Hindlimb muscle (tissue), 1 donor: ENCODE data around the gene FUNDC1. TPM values are rescaled to one million over a fixed set of nuclear protein-coding genes. Genes with fewer than 3 reads are reported as not detected.
"Not testable (repeated sequence)": the region's sequence is repeated elsewhere in the genome, so short reads cannot be mapped to it uniquely, and the experiment has no call there.

Experiments
- DNase-seq: peaks from one replicate; pipeline ENCODE4 v3.0.0-alpha.2; 2013
- polyA plus RNA-seq: library from polyadenylated mRNA; unstranded; fragments of 120-200 nt; gene quantifications from one replicate; pipeline ENCODE4 v1.2.1, GENCODE V29; 2013; ENCODE audit not compliant: insufficient read length

The FUNDC1 gene
- polyA plus RNA-seq: 11.0 TPM

DNA sequence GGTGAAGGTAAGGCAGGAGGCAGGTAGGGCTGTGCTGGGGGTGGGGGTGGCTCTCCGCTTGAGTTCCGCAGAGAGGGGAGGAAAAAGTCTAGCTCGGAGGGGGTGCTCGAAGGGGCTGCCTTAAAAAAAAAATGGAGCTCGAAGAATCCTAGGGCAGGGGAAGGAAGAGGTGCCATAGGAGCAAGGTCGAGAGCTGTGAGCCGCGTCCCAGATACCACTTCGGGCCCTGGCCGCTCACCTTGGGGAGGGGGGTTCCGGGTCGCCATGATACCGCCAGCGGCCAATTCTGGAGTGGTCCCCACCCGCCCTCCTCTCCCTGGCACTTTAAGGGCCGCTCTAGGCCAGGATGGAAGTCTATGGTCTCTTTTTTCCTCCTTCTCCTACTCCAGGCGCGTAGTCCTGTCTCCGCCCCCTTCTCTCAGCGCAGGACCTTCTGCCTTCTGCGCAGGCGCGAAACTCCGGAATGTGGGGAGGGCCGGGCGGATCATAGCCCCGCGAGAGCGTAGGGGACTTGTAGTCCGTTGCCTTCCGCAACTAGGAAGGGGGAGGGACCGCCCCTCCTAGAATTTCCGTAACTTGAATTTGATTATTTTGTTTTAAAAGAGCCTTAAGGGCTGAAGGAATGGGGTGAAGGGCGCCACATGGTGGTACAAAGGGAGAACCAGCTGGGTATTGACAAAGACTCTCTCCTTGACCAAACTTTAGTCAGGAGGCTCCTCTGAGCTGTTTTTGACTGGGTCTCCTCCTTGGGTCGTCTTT lies at the start of gene FUNDC1:
Gene FUNDC1, minus strand, starts transcription at position 293 of the 759 bp plus-strand sequence. Its CDS starts 27 bp downstream, at position 266.
- peak; percentile 94 for DNase-seq

- DNase-seq: no peak
Measured at GRCh38 chrX:44585866-44586265, 43.2 kb upstream of the FUNDC1 start.

- DNase-seq: no peak
Measured at GRCh38 chrX:44580466-44580865, 37.8 kb upstream of the FUNDC1 start.

GRCh38 chrX:44572340-44572938 lies 29.8 kb upstream of the FUNDC1 start:
- no peak for DNase-seq

GRCh38 chrX:44570522-44570921 lies 27.9 kb upstream of the FUNDC1 start:
- DNase-seq: no peak

GRCh38 chrX:44569122-44569521 lies 26.5 kb upstream of the FUNDC1 start:
- DNase-seq: no peak

- DNase-seq: peak; percentile 8
Measured at GRCh38 chrX:44568196-44568595, 25.5 kb upstream of the FUNDC1 start.

GRCh38 chrX:44561896-44562295 lies 19.2 kb upstream of the FUNDC1 start:
- not testable (repeated sequence) for DNase-seq

GRCh38 chrX:44550563-44550962 lies 7.9 kb upstream of the FUNDC1 start:
- no peak for DNase-seq

GRCh38 chrX:44545454-44545853 lies 2.8 kb upstream of the FUNDC1 start:
- DNase-seq: not testable (repeated sequence)

GRCh38 chrX:44544036-44544435 lies 1.4 kb upstream of the FUNDC1 start:
- DNase-seq: no peak

DNA sequence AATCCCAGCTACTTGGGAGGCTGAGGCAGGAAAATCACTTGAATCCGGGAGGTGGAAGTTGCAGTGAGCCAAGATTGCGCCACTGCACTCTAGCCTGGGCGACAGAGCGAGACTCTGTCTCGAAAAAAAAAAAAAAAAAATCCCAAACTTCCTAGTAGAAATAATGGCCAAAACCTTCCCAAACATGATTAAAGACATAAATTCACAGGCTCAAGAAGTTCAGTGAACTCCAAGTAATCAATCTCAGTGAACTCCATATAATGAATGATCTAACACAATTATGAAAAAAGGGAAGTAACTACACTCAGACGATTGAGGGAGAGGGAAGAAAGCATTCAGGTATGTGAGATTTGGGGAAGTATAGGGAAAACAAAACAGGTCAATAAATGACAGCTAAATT lies 6.5 kb downstream of the FUNDC1 start:
- no peak for DNase-seq

- no peak for DNase-seq
Measured at GRCh38 chrX:44529310-44529709, 13.3 kb downstream of the FUNDC1 start.

DNA sequence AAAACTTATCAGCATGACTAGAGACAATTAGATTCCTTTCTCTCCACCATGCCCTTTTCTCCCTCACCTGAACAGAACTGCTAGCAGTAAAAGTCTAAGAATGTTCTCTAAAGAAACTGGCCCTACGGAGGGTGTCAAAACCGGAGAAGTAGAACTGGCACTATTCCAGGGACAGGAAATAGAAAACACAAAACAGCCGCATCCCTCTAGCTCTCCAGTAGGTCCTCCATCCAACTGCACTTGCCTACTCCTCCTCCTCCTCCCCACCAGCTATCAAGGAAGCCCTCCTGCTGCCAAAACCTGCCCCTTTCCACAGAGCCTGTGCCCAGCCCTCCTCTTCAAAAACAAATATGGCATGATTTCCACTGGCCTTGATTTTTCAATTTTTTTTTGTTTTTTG lies 28.4 kb downstream of the FUNDC1 start:
- DNase-seq: no peak

DNA sequence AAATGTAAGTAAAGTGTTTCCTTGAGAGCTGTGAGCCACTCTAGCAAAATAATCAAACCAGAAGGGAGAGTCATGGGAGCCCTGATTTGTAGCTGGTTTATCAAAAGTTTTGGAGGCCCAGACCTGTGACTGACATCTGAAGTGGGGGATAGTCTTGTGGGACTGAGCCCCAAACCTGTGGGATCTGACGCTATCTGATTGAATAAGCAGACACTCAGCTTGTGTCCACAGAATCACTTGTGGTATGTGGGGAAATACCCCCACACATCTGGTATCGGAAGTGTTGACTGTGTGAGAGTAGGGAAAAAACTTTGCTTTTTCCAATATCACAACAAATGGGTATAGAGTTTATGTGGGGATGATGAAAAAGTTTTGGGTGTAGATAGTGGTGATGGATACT lies 35.4 kb downstream of the FUNDC1 start:
- DNase-seq: no peak

GRCh38 chrX:44506678-44507077 lies 36.0 kb downstream of the FUNDC1 start:
- DNase-seq: no peak

- DNase-seq: no peak
Measured at GRCh38 chrX:44503560-44503959, 39.1 kb downstream of the FUNDC1 start.

GRCh38 chrX:44495091-44495490 lies 47.6 kb downstream of the FUNDC1 start:
- DNase-seq: no peak

DNA sequence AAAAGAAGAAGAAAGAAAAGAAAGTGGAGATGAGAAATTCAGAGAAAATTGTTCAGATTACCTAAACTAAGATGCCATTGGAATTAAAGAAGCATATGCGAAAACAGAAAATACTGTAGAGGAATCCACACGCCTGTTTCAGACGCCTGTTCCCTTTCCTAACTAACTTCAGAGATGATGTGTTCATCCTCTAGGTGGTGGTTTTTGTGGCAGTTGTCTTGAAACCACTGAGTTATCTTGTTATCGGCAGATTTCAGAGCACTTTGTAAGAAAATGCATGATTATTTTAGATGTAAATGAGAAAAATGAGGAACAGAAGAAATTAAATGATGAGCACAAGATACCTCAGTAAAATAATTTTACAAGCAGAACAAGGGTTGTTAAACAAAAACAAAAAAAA lies 48.3 kb downstream of the FUNDC1 start:
- no peak for DNase-seq

DNA sequence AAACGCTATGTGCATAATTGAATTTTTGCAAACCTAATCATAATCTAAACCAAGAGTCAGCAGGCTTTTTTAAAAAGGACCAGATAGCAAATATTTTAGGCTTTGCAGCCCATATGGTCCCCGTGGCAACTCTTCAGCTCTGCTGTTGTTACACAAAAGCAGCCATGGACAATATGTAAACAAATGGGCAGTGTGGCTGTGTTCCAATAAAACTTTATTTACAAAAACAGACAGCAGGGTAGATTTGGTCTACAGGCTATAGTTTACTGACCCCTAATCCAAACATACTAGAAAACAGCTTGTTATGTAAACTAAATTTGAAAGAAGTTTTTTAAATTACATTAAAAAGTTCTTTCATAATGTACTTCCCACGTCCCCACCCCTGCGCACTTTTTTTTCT lies 53.1 kb downstream of the FUNDC1 start:
- no peak for DNase-seq

GRCh38 chrX:44484607-44485146 lies 58.0 kb downstream of the FUNDC1 start:
- DNase-seq: no peak

DNA sequence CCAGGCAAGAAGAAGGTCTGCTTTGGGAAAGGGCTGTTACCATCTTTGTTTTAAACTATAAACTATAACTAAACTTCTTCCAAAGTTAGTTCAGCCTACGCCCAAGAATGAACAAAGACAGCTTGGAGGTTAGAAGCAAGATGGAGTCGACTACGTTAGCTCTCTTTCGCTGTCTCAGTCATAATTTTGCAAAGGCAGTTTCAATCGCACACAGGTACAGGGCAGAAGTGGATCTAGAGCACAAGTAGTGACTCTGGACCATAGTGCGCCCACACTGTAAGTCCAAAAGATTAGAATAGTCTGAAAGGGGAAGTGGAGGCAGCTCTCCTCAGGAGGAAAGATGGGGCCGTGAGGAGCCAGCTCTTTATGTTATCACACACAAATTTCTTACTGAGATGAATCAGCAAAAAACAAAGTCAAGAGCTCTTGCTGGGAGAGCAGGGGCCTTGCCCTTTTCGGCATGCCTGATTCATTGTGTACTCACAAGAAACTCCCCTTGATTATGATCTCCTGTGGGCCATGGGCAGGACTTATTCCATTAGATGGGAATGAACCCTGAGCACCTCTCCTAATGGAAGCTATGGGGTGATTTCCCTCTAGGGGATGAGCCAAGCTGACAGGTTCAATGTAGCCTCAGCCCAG lies 58.6 kb downstream of the FUNDC1 start:
- no peak for DNase-seq

GRCh38 chrX:44482575-44482974 lies 60.1 kb downstream of the FUNDC1 start:
- DNase-seq: no peak

DNA sequence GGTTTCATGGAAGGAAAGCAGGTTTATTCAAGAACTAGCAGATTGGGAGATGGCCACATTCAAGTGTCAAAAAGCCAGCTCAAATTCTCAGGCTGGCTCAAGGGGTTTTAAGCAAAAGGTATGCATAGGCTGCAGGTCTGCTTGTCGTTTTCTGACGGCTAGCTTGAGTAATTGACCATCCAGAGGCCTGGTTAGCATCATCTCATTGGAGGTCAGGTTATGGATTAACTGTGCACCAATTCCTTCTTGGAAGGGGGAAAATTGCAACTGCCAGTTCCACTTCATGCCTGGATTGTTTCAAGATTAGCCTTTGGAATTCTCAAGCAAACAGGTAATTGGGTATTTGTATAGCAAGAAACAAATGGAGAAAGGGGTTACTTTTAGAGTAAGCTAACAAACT lies 62.1 kb downstream of the FUNDC1 start:
- no peak for DNase-seq
